SU-DHL-6 (cell line): ENCODE results near the gene GATAD2B.

Experiments used
- H2AFZ ChIP-seq: fragments of 200-600 bp; sonication (generic); 2 replicates; pipeline ENCODE4 v1.6.1; 2014; ENCODE audit warnings: low read depth, mild to moderate bottlenecking, moderate library complexity, mixed read lengths, antibody characterized with exemption, low read length; ENCODE audit not compliant: severe bottlenecking
- H3F3A ChIP-seq: fragments of 200-600 bp; shearing (Covaris generic); 2 replicates; pipeline ENCODE4 v1.6.0; 2016; ENCODE audit warnings: antibody characterized with exemption, mild to moderate bottlenecking; ENCODE audit not compliant: insufficient read depth
- H3K27ac ChIP-seq: fragments of 200-600 bp; sonication (generic); 2 replicates; pipeline ENCODE4 v1.5.1; 2016; ENCODE audit warnings: low read depth, mild to moderate bottlenecking, low read length, moderate library complexity, mixed read lengths
- H3K27me3 ChIP-seq: fragments of 200-600 bp; sonication (generic), shearing (Covaris generic); 2 replicates; pipeline ENCODE4 v1.6.0; 2014; ENCODE audit warnings: mild to moderate bottlenecking, low read length
- H3K36me3 ChIP-seq: fragments of 200-600 bp; sonication (generic); 2 replicates; pipeline ENCODE4 v1.6.1; 2014; ENCODE audit warnings: mild to moderate bottlenecking, low read length, mixed read lengths
- H3K4me2 ChIP-seq: fragments of 300-600, 200-600 bp; shearing (Covaris generic), sonication (generic); 2 replicates; pipeline ENCODE4 v1.6.0; 2014; ENCODE audit warnings: low read length, low read depth, mild to moderate bottlenecking; ENCODE audit not compliant: poor library complexity, severe bottlenecking
- H3K4me3 ChIP-seq: fragments of 200-600 bp; sonication (generic); 2 replicates; pipeline ENCODE4 v1.5.1; 2014; ENCODE audit warnings: antibody characterized with exemption, low read length, mild to moderate bottlenecking, mixed read lengths; ENCODE audit not compliant: insufficient read depth, poor library complexity, severe bottlenecking
- H3K79me2 ChIP-seq: fragments of 200-600 bp; sonication (generic); 2 replicates; pipeline ENCODE4 v1.6.1; 2014; ENCODE audit warnings: mild to moderate bottlenecking, low read length, moderate library complexity; ENCODE audit not compliant: insufficient read depth
- H3K9ac ChIP-seq: fragments of 200-600 bp; sonication (generic); 2 replicates; pipeline ENCODE4 v1.7.0; 2014; ENCODE audit warnings: mild to moderate bottlenecking, low read length
- H3K9me2 ChIP-seq: fragments of 200-600 bp; sonication (generic); replicated peaks from 2 replicates; pipeline ENCODE4 v1.6.1; 2014; ENCODE audit warnings: low read length; ENCODE audit not compliant: insufficient read depth
- H3K9me3 ChIP-seq: fragments of 200-600 bp; sonication (generic); 2 replicates; pipeline ENCODE4 v1.6.1; 2014; ENCODE audit warnings: low read length, mixed read lengths; ENCODE audit not compliant: insufficient read depth
- H4K20me1 ChIP-seq: fragments of 200-600 bp; sonication (generic); 2 replicates; pipeline ENCODE4 v1.6.1; 2014; ENCODE audit warnings: low read depth, mild to moderate bottlenecking, antibody characterized with exemption, low read length, moderate library complexity, mixed read lengths
- CTCF ChIP-seq: fragments of 200-600 bp; sonication (generic); IDR thresholded peaks from one replicate; pipeline ENCODE4 v1.5.1; 2017; ENCODE audit warnings: antibody characterized with exemption, mild to moderate bottlenecking, low read length, moderate library complexity; ENCODE audit not compliant: insufficient read depth, poor library complexity, severe bottlenecking
- EZH2phosphoT487 ChIP-seq: fragments of 200-600 bp; sonication (generic), shearing (Covaris generic); conservative IDR thresholded peaks from 2 replicates; pipeline ENCODE4 v1.6.1; 2018; ENCODE audit warnings: mild to moderate bottlenecking, antibody characterized with exemption, low read length, moderate library complexity, mixed read lengths

Gene GATAD2B

GRCh38 chr1:153799566-153800465, 123.0 kb downstream of the GATAD2B start:
- peaks cover 8% of the 10 kb centered on the region for H3F3A ChIP-seq
- no peaks in the 10 kb centered on the region for H3K9me2 ChIP-seq
- no peak overlapping the region for H3K4me3 ChIP-seq
- H3K36me3 ChIP-seq, result no peaks in the 10 kb centered on the region
- no peak overlapping the region for H3K4me2 ChIP-seq
- no peak for TF ChIP-seq EZH2phosphoT487
- TF ChIP-seq CTCF, result no peak
- no peaks in the 10 kb centered on the region for H4K20me1 ChIP-seq
- H2AFZ ChIP-seq, result no peak overlapping the region
- H3K9ac ChIP-seq, result no peak overlapping the region
- no peaks in the 10 kb centered on the region for H3K9me3 ChIP-seq
- H3K27me3 ChIP-seq, result no peaks in the 10 kb centered on the region
- H3K27ac ChIP-seq, result no peak overlapping the region
- no peaks in the 10 kb centered on the region for H3K79me2 ChIP-seq

- Histone ChIP-seq H3K9ac (no peak overlapping the region), H3K4me2 (no peak overlapping the region), H3K4me3 (no peak overlapping the region), H3F3A (peaks cover 8% of the 10 kb centered on the region), H3K9me2 (no peaks in the 10 kb centered on the region), H3K9me3 (no peaks in the 10 kb centered on the region), H3K27me3 (no peaks in the 10 kb centered on the region), H3K27ac (no peak overlapping the region), H3K36me3 (no peaks in the 10 kb centered on the region), H4K20me1 (no peaks in the 10 kb centered on the region), H2AFZ (no peak overlapping the region), H3K79me2 (no peaks in the 10 kb centered on the region)
- no peak for TF ChIP-seq CTCF
- TF ChIP-seq EZH2phosphoT487, result no peak
These were observed 123.8 kb downstream of the GATAD2B start for GRCh38 chr1:153799016-153799415.

- Histone ChIP-seq H3F3A (peaks cover 8% of the 10 kb centered on the region), H3K27ac (no peak overlapping the region), H3K4me3 (no peak overlapping the region), H3K9me2 (no peaks in the 10 kb centered on the region), H3K36me3 (no peaks in the 10 kb centered on the region), H4K20me1 (no peaks in the 10 kb centered on the region), H3K9ac (no peak overlapping the region), H3K4me2 (no peak overlapping the region), H2AFZ (no peak overlapping the region), H3K9me3 (no peaks in the 10 kb centered on the region), H3K79me2 (no peaks in the 10 kb centered on the region), H3K27me3 (no peaks in the 10 kb centered on the region)
- no peak for TF ChIP-seq EZH2phosphoT487
These were observed 124.3 kb downstream of the GATAD2B start for GRCh38 chr1:153798468-153798780.
